Activated naive CD4-positive, alpha-beta T cell treated with anti-CD3 and anti-CD28 coated beads, Interleukin-2, amount 10 ng/mL, durations not matched to agents 7 days and 5 days (primary cell): Measurements from ENCODE around the gene BAHD1.

Experiments used
- CTCF ChIA-PET: fragments of 350-600 bp; sonication (Branson Sonifier 250); formaldehyde crosslinking; loops from one replicate; lab custom pipeline; 2021; ENCODE audit warnings: antibody characterized with exemption; lab: Charles Lee
- DNase-seq: peaks from one replicate; pipeline ENCODE4 v3.0.0-alpha.2; 2020
- H3K27ac Mint-ChIP-seq: one replicate; pipeline ENCODE4 v1.8.0; 2021; ENCODE audit warnings: mild to moderate bottlenecking, moderate library complexity, mixed read lengths
- H3K27me3 Mint-ChIP-seq: one replicate; pipeline ENCODE4 v1.8.0; 2021; ENCODE audit warnings: mild to moderate bottlenecking, mixed read lengths
- H3K36me3 Mint-ChIP-seq: one replicate; pipeline ENCODE4 v1.8.0; 2021; ENCODE audit warnings: mixed read lengths
- H3K4me1 Mint-ChIP-seq: one replicate; pipeline ENCODE4 v1.8.0; 2021; ENCODE audit warnings: mixed read lengths
- H3K4me3 Mint-ChIP-seq: one replicate; pipeline ENCODE4 v1.8.0; 2021; ENCODE audit warnings: mild to moderate bottlenecking, moderate library complexity, mixed read lengths
- H3K9me3 Mint-ChIP-seq: one replicate; pipeline ENCODE4 v1.8.0; 2021; ENCODE audit warnings: mixed read lengths

Gene BAHD1

DNA sequence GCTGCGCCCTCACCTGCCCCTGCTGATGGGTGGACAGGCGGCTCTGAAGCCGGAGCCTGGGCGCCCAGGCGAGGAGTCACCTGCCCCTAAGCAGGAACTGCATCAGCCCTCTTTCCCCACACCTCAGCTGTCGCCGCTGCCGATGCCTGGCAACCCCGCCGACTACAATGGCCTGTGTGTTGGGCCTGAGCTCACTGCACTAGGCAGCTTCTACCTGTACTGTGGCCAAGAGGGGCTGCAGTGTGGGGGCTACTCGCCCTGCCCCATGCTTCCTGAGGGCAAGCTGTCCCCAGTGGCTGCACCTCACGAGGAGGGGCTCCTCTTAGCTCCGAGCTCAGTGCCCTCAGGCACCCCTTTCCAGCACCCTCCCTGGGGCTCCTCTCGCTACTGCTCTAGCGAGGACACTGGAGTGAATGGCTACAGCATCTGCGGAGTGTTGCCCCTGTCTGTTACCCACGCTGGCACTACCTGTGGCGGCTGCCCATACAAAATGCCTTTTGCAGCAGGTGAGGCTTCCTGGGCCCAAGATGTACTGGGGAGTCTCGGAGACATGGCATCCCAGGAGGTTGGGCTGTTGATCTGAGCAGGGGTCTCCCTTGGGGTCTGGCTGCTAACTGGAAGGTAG, 18.8 kb downstream of the BAHD1 start:
- Mint-ChIP-seq H3K36me3 (peaks cover 19% of the 10 kb centered on the region), H3K27me3 (no peaks in the 10 kb centered on the region), H3K4me3 (no peak overlapping the region), H3K4me1 (peaks cover 33% of the 10 kb centered on the region), H3K9me3 (no peaks in the 10 kb centered on the region), H3K27ac (no peak overlapping the region)
- CTCF ChIA-PET: no interaction called here
- no peak for DNase-seq

GRCh38 chr15:40460404-40460803, 19.7 kb downstream of the BAHD1 start:
- H3K4me3 Mint-ChIP-seq: no peak overlapping the region
- no peak for DNase-seq
- CTCF ChIA-PET: no interaction called here
- no peaks in the 10 kb centered on the region for H3K27me3 Mint-ChIP-seq
- H3K4me1 Mint-ChIP-seq: peaks cover 27% of the 10 kb centered on the region
- peaks cover 24% of the 10 kb centered on the region for H3K36me3 Mint-ChIP-seq
- no peak overlapping the region for H3K27ac Mint-ChIP-seq
- no peaks in the 10 kb centered on the region for H3K9me3 Mint-ChIP-seq

DNA sequence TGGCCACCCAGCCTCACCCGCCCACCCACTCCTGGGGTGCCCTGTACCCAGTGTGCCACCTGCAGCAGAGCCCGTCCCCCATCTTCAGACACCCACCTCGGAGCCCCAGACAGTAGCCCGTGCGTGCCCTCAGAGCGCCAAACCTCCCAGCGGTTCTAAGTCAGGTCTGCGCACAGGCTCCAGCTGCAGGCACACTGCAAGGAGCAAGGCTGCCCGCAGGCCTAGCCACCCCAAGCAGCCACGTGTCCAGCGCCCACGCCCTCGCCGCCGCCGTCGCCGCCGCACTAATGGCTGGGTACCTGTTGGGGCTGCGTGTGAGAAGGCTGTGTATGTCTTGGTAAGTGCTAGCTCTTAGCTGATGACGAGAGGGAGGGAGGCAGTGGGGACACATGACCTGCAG, 21.2 kb downstream of the BAHD1 start:
- Mint-ChIP-seq H3K36me3 (peaks cover 31% of the 10 kb centered on the region), H3K9me3 (no peaks in the 10 kb centered on the region), H3K27ac (no peak overlapping the region), H3K4me1 (peaks cover 26% of the 10 kb centered on the region), H3K4me3 (no peak overlapping the region), H3K27me3 (no peaks in the 10 kb centered on the region)
- CTCF ChIA-PET: no interaction called here
- DNase-seq: no peak

DNA sequence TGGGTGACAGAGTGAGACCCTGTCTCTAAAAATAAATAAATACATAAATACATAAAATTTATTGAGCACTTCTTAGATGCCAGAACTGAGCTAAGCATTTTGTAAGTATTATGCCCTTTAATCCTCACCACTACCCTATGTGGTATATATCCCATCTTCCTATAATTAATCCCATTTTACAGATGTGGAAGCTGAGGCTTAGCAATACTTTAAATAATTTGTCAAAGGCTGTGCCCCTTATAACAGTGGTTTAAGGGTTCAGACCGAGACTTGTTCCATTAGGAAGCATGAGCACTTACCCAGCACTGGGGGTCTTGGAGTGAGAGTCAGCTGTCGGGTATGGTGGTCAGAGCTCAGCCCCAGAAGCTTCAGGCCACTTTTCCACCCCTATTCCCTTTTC, 22.5 kb downstream of the BAHD1 start:
- CTCF ChIA-PET: no interaction called here
- peaks cover 28% of the 10 kb centered on the region for H3K4me1 Mint-ChIP-seq
- H3K9me3 Mint-ChIP-seq: no peaks in the 10 kb centered on the region
- no peaks in the 10 kb centered on the region for H3K27me3 Mint-ChIP-seq
- H3K36me3 Mint-ChIP-seq: peaks cover 37% of the 10 kb centered on the region
- no peak overlapping the region for H3K4me3 Mint-ChIP-seq
- DNase-seq: no peak
- H3K27ac Mint-ChIP-seq: no peak overlapping the region

DNA sequence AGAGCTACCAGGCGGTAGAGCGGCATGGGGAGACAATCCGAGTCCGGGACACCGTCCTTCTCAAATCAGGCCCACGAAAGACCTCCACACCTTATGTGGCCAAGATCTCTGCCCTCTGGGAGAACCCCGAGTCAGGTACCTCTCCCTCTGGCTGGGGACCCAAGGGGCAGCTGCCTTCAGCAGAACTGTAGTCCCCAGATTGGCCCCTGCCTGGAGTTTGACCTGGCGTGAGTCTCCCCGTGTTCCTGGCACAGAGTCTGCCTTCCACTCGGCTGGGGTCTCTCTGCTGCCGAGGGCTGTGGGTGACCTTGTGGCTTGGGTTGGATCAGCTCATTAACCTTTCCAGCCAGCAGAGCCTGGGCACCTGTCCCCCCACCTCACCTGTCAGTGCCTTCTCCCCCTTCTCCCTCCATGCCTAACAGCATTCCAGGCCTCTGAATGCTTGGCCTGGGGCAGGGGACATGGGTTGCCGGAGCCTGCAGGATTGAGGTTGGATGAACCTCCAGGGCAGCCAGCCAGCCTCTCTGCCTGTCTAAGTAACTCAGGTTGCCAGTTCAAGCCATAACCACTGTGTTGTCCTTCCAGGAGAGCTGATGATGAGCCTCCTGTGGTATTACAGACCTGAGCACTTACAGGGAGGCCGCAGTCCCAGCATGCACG, 23.3 kb downstream of the BAHD1 start:
- no peak overlapping the region for H3K27ac Mint-ChIP-seq

DNA sequence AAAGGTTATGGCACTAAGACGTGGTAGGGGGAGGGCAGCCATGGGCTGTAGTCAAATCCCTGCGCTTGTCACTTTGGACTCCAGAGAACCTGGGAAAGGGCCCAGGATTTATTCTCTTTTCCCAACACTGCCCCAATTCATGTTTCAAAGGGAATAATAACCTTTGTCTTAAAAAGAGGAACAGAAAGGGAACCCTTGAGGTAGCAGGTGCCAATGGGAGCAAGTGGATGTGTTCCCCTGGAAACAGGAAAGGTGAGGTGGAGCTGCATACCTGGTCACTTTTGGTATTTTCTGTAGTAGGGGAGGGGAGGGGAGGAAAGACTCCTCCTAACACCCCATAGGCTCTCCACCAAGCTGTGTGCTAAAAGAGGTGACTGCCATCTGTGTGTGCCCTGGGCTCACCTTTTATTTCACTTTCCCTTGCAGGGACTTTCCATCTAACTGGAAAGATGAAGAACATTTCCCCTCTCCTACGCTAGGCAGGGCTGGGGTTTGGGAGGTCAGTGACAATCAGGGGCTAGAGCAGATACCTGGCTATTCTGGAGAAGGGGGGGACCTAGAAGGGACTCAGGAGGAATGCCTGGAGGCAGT, 23.9 kb downstream of the BAHD1 start:
- Mint-ChIP-seq H3K9me3 (no peaks in the 10 kb centered on the region), H3K36me3 (peaks cover 37% of the 10 kb centered on the region), H3K4me3 (no peak overlapping the region), H3K27ac (no peak overlapping the region), H3K27me3 (no peaks in the 10 kb centered on the region), H3K4me1 (peaks cover 28% of the 10 kb centered on the region)
- no peak for DNase-seq
- CTCF ChIA-PET: no interaction called here

More for the DNA sequence above, 23.3 kb downstream of the BAHD1 start:
- CTCF ChIA-PET: no interaction called here
- Mint-ChIP-seq H3K4me1 (peaks cover 28% of the 10 kb centered on the region), H3K36me3 (peaks cover 37% of the 10 kb centered on the region), H3K27me3 (no peaks in the 10 kb centered on the region), H3K9me3 (no peaks in the 10 kb centered on the region), H3K4me3 (no peak overlapping the region)
- no peak for DNase-seq

DNA sequence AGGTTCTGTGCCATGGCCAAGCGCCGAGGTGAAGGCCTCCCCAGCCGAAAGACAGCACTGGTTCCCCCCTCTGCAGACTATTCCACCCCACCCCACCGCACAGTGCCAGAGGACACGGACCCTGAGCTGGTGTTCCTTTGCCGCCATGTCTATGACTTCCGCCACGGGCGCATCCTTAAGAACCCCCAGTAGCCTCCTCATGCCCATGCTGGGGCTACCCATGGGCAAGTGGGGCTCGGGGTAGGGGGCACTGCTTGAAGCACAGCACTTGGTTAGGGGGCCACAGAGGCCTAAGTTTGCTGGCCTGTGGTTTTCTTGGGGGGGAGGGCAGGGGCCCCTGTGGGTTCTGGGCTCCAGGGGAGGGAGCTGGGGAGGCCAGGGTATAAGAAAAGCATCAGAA, 25.2 kb downstream of the BAHD1 start:
- H3K27ac Mint-ChIP-seq: no peak overlapping the region
- DNase-seq: no peak
- peaks cover 34% of the 10 kb centered on the region for H3K36me3 Mint-ChIP-seq
- no peaks in the 10 kb centered on the region for H3K9me3 Mint-ChIP-seq
- no peak overlapping the region for H3K4me3 Mint-ChIP-seq
- CTCF ChIA-PET: interaction anchor here (1.0 kb wide), 1 partner anchor 11 kb away, joined by 3 read pairs; no protein-coding TSS in a partner anchor
- peaks cover 28% of the 10 kb centered on the region for H3K4me1 Mint-ChIP-seq
- no peaks in the 10 kb centered on the region for H3K27me3 Mint-ChIP-seq

GRCh38 chr15:40466426-40467260, 25.9 kb downstream of the BAHD1 start:
- no peaks in the 10 kb centered on the region for H3K9me3 Mint-ChIP-seq
- no peak for DNase-seq
- CTCF ChIA-PET: interaction anchor here (1.0 kb wide), 1 partner anchor 10 kb away, joined by 3 read pairs; no protein-coding TSS in a partner anchor

GRCh38 chr15:40467261-40467615, 26.5 kb downstream of the BAHD1 start:
- Mint-ChIP-seq H3K9me3 (no peaks in the 10 kb centered on the region), H3K27ac (no peak overlapping the region), H3K36me3 (peaks cover 31% of the 10 kb centered on the region), H3K27me3 (no peaks in the 10 kb centered on the region), H3K4me3 (no peak overlapping the region), H3K4me1 (peaks cover 35% of the 10 kb centered on the region)
- no peak for DNase-seq
- CTCF ChIA-PET: no interaction called here

More at GRCh38 chr15:40466426-40467260, 25.9 kb downstream of the BAHD1 start:
- no peaks in the 10 kb centered on the region for H3K27me3 Mint-ChIP-seq
- H3K4me1 Mint-ChIP-seq: peaks cover 29% of the 10 kb centered on the region
- no peak overlapping the region for H3K4me3 Mint-ChIP-seq
- H3K36me3 Mint-ChIP-seq: peaks cover 33% of the 10 kb centered on the region
- H3K27ac Mint-ChIP-seq: peak overlapping the region; percentile 61

GRCh38 chr15:40468898-40469331, 28.2 kb downstream of the BAHD1 start:
- CTCF ChIA-PET: interaction anchor here (1.1 to 2.6 kb wide), 3 partner anchors 18 to 38 kb away, joined by 3 to 5 read pairs (median 4); no protein-coding TSS in a partner anchor
- Mint-ChIP-seq H3K36me3 (peaks cover 24% of the 10 kb centered on the region), H3K27ac (no peak overlapping the region), H3K27me3 (no peaks in the 10 kb centered on the region), H3K4me3 (no peak overlapping the region), H3K4me1 (peaks cover 45% of the 10 kb centered on the region), H3K9me3 (no peaks in the 10 kb centered on the region)
- no peak for DNase-seq

DNA sequence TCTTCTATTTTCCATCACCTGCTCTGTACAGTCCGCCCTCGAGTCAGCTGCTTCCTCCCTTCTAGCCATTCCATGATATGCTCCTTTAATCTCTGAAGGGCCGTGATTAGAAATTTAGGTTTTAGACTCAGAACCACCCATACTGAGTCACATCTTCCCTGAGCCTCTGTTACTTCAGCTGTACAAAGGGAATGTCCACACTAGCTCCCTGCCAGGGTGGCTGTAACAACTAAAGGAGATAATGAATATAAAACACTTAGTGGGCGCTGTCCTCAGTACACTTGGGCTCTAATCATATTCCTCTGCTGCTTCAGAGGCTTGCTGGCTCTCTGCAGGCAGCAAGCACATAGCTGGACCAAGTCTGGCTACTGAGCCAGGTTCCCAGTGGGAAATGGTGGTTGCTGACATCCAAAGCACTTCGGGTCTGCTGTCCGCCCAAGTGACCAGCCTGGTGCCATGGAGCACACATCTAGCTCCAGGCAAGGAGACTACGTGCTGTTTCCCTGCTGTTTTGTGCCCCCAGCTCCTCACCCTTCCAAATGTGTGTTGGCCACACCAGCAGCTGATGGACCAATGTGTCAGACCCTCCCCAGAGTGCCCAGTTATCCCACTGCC, 29.1 kb downstream of the BAHD1 start:
- Mint-ChIP-seq H3K36me3 (peaks cover 19% of the 10 kb centered on the region), H3K27me3 (peaks cover 5% of the 10 kb centered on the region), H3K4me1 (peaks cover 42% of the 10 kb centered on the region), H3K9me3 (no peaks in the 10 kb centered on the region), H3K4me3 (peak overlapping the region; percentile 50), H3K27ac (peak overlapping the region; percentile 79)
- CTCF ChIA-PET: interaction anchor here (1.0 to 2.6 kb wide), 6 partner anchors 12 to 37 kb away, joined by 3 to 5 read pairs (median 3); no protein-coding TSS in a partner anchor
- DNase-seq: no peak

DNA sequence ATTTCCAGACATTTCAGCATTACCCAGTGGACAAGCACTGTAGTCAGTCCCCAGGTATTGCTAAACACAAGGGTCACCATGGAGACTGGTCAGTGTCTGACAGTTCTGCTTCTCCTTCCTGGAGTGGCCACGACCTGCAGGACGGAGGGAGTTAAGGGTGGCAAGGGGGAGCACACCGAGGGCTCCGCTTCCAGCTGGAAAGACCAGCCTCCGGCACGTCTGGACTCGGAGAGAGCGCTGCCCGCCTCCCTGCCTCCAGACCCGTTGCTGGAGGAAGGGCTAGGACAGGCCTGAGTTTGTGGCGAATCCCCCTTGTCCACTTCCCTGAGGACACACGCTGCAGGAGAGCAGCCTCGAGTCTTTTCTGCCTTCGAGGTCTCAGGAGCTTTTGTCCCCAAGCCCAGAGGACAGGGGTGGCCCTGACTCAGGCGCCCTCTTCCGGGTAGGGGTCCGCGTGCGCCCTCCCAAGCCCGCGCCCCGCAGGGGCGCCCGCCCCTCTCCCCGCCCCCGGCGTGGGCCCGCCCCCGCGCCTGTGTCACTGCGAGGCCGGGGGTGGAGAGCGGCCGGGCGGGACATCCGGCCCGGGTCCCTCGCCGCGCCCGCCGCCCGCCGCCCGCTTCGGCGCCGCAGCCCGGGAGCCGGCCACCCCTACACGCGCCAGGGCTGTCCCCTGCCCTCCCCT, 29.8 kb downstream of the BAHD1 start, which contains the start of gene CHST14:
Gene CHST14, plus strand, starts transcription at position 562 of the 682 bp plus-strand sequence. CDS start 230 bp downstream, outside the sequence.
- Mint-ChIP-seq H3K4me1 (peaks cover 41% of the 10 kb centered on the region), H3K27ac (peak within 1 kb of the TSS; percentile 88), H3K9me3 (no peaks in the 10 kb centered on the region), H3K36me3 (peaks cover 14% of the 10 kb centered on the region), H3K27me3 (peaks cover 12% of the 10 kb centered on the region), H3K4me3 (peak within 1 kb of the TSS; percentile 88)
- DNase-seq: peak; percentile 76
- CTCF ChIA-PET: interaction anchor here (1.0 to 2.6 kb wide), 6 partner anchors 13 to 37 kb away, joined by 3 to 5 read pairs (median 3); no protein-coding TSS in a partner anchor
